ENCODE data around the gene KIAA1755. TPM values are rescaled to one million over a fixed set of nuclear protein-coding genes. Genes with fewer than 3 reads are reported as not detected.

KIAA1755 gene
- total RNA-seq, 6 experiments from 2014 or later, result 0.06 to 2.7 (median 1.5) TPM

DNA sequence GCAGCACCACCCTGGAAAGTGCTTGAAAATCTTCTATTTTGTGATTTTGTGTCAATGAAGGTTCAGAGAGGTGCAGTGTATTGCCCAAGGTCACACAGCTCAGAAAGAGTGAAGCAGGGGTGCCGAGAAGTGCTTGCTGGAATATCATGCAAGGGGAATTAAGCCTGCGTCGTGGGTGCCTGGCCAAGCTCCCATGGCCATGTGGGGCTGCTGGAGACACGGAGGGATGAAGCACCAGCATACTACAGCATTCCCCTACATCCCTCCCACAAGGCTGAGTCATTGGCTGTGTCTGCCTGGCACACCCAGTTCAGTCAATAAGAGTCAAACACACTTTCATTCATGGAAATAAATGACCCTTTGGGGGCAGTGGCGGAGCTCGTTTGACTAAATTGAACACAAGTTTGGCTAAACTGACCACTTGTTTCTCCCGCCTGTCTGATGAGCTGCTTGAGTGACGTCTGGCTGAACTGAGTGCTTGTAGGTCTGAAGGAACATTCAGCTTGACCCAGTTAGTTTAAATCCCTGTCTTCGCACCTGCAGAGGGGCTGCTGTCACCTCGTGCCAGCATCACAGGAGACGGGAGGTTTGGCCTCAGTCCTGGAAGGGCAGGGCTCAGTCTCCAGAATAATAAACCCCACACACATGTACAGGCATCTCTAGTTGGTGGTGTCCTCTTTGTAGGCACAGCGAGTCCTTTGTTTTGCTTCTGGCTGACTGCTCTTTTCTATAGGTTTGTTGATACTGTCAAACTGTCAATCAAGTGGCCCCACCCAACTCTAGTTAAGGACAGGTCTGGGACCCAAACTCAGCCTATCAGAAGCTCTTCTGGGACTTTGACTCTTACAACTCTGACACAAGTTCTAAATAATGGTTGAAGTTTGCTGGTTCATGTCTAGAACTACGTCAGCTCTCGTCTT, 87.0 kb downstream of the KIAA1755 start:
- no peak overlapping the region for H3K4me3 ChIP-seq
- peaks cover 0 to 10% (median 5%) of the 10 kb centered on the region in 4 donors for H3K4me1 ChIP-seq
- DNase-seq, result no peak
- TF ChIP-seq, protein P1, sequence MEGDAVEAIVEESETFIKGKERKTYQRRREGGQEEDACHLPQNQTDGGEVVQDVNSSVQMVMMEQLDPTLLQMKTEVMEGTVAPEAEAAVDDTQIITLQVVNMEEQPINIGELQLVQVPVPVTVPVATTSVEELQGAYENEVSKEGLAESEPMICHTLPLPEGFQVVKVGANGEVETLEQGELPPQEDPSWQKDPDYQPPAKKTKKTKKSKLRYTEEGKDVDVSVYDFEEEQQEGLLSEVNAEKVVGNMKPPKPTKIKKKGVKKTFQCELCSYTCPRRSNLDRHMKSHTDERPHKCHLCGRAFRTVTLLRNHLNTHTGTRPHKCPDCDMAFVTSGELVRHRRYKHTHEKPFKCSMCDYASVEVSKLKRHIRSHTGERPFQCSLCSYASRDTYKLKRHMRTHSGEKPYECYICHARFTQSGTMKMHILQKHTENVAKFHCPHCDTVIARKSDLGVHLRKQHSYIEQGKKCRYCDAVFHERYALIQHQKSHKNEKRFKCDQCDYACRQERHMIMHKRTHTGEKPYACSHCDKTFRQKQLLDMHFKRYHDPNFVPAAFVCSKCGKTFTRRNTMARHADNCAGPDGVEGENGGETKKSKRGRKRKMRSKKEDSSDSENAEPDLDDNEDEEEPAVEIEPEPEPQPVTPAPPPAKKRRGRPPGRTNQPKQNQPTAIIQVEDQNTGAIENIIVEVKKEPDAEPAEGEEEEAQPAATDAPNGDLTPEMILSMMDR (IDR thresholded peaks at IDR 0.05), result no peak
- TF ChIP-seq POLR2A (IDR thresholded peaks at IDR 0.05), result no peak
- peak in 1 of 4 donors; percentile 60 for ATAC-seq
- 41% methylated on average over 14 of the region's 14 CpGs for WGBS (ENCODE audit: insufficient coverage, low coverage, low lambda C conversion rate, missing lambda C conversion rate)
- H3K9me3 ChIP-seq, result no peaks in the 10 kb centered on the region
- H3K36me3 ChIP-seq, result no peaks in the 10 kb centered on the region
- H3K27ac ChIP-seq, result no peak overlapping the region
- no peaks in the 10 kb centered on the region for H3K27me3 ChIP-seq
- intact Hi-C loops (cut with DNase I), result no loop called here

DNA sequence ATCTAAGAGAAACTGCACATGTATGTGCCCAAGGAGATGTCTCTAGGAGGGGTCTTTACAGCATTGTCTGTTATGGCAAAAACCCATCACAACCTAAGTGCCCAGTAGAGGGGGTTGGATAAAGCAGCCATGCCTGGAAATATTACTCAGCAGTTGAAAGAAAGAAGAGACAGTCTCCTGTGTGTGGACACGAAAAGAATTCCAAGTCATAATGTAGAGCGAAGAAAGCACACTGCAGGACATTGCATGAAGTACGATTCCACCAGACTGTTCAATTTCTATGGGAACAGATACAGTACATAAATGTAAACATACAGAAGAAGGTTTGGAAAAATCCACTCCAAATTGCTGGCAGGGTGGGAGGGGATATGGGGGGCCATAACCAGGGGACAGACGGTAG, 88.1 kb downstream of the KIAA1755 start:
- WGBS (ENCODE audit: insufficient coverage, low coverage, low lambda C conversion rate, missing lambda C conversion rate), result 83% methylated on average over 4 of the region's 4 CpGs
- Histone ChIP-seq H3K27ac (no peak overlapping the region), H3K36me3 (no peaks in the 10 kb centered on the region), H3K4me1 (peaks cover 2 to 20% (median 9%) of the 10 kb centered on the region in 4 donors), H3K9me3 (no peaks in the 10 kb centered on the region), H3K4me3 (no peak overlapping the region), H3K27me3 (no peaks in the 10 kb centered on the region)
- ATAC-seq, result no peak
- intact Hi-C loops (cut with DNase I), result no loop called here
- no peak for TF ChIP-seq POLR2A (IDR thresholded peaks at IDR 0.05)
- TF ChIP-seq, protein P1 (IDR thresholded peaks at IDR 0.05), result no peak
- DNase-seq, result no peak

DNA sequence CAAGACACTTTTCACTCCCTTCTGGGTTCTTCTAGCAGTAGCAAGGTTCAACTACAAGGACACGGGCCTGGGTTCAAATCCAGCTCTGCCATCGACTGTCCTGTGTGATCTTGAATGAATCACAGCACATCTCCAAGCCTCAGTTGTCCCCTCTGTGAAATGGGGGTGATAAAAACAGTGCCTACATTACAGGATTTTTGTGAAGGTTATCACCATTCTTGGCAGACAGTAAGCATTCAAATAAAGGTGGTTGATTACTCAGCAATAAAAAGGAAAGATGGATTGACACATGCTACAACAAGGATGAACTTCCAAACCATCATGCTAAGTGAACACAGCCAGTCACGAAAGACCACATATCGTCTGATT, 88.9 kb downstream of the KIAA1755 start:
- 70% methylated on average over 3 of the region's 4 CpGs for WGBS (ENCODE audit: insufficient coverage, low coverage, low lambda C conversion rate, missing lambda C conversion rate)
- DNase-seq, result no peak
- TF ChIP-seq, protein P1 (IDR thresholded peaks at IDR 0.05), result no peak
- no peak for TF ChIP-seq POLR2A (IDR thresholded peaks at IDR 0.05)

DNA sequence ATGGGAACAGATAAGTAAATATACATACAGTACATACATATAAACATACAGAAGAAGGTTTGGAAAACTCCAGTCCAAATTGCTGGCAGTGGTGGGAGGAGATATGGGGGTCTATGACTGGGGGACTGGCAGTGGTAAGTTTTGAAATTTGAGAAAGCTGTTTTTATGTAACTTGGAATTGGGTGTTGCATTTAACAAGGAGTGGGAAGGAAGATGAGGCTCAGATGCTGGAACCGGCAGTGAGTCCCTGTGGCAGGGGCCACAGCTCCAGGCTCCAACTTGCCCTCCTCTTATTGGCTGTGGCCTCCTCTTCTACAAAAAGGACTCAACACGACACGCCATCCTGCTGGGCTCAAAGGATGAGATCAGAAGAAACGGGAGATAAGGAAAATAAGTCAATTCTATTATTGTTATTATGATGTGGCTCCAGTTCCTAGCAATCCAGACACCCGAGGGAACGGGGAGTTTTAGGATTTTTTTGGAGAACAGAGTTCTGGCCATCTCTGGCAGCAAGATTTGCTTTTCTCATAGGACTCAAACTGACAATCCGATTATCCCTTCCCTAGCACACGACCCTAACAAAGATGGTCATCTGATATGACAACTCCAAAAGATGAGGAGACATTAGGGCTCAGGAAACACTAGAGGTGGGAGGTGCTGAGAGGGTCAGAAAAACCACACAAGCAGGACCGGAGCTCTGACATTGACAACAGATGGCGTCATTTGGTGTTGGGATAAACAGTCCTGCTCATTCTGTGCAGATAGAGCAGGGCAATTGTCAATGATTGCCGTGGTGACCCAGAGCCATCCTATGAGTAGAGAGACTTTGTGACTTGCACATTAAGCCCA, 89.5 kb downstream of the KIAA1755 start:
- intact Hi-C loops (cut with DNase I), result no loop called here
- H3K36me3 ChIP-seq, result no peaks in the 10 kb centered on the region
- DNase-seq, result no peak
- no peak for ATAC-seq
- peaks cover 2 to 24% (median 10%) of the 10 kb centered on the region in 4 donors for H3K4me1 ChIP-seq
- H3K9me3 ChIP-seq, result no peaks in the 10 kb centered on the region
- 49% methylated on average over 10 of the region's 11 CpGs for WGBS (ENCODE audit: insufficient coverage, low coverage, low lambda C conversion rate, missing lambda C conversion rate)
- no peak overlapping the region for H3K4me3 ChIP-seq
- no peak overlapping the region for H3K27ac ChIP-seq
- TF ChIP-seq, protein P1 (IDR thresholded peaks at IDR 0.05), result no peak
- no peak for TF ChIP-seq POLR2A (IDR thresholded peaks at IDR 0.05)
- H3K27me3 ChIP-seq, result no peaks in the 10 kb centered on the region

More for the DNA sequence above, 88.9 kb downstream of the KIAA1755 start:
- H3K36me3 ChIP-seq, result no peaks in the 10 kb centered on the region
- intact Hi-C loops (cut with DNase I), result no loop called here
- no peak overlapping the region for H3K27ac ChIP-seq
- peaks cover 2 to 24% (median 10%) of the 10 kb centered on the region in 4 donors for H3K4me1 ChIP-seq
- no peak overlapping the region for H3K4me3 ChIP-seq
- no peak for ATAC-seq
- no peaks in the 10 kb centered on the region for H3K9me3 ChIP-seq
- H3K27me3 ChIP-seq, result no peaks in the 10 kb centered on the region
